ENCODE data around the gene CLEC9A.

The CLEC9A gene

GRCh38 chr12:10067942-10068341, 37.5 kb downstream of the CLEC9A start:
- DNase-seq = no peak

- DNase-seq = no peak
These were observed 38.2 kb downstream of the CLEC9A start for GRCh38 chr12:10068644-10069043.

- no peak for DNase-seq
These were observed 38.6 kb downstream of the CLEC9A start for GRCh38 chr12:10069099-10069498.

GRCh38 chr12:10069976-10070375, 39.5 kb downstream of the CLEC9A start:
- DNase-seq = no peak

GRCh38 chr12:10070380-10070779, 39.9 kb downstream of the CLEC9A start:
- DNase-seq = no peak

GRCh38 chr12:10072131-10072530, 41.6 kb downstream of the CLEC9A start:
- DNase-seq = no peak

- DNase-seq = no peak
These were observed 42.8 kb downstream of the CLEC9A start for GRCh38 chr12:10073261-10073660.

GRCh38 chr12:10075451-10075850, 45.0 kb downstream of the CLEC9A start:
- no peak for DNase-seq

GRCh38 chr12:10082117-10082874, 51.8 kb downstream of the CLEC9A start:
- DNase-seq = no peak

GRCh38 chr12:10084733-10085132, 54.3 kb downstream of the CLEC9A start:
- no peak for DNase-seq

- no peak for DNase-seq
These were observed 55.9 kb downstream of the CLEC9A start for GRCh38 chr12:10086387-10086786.

- no peak for DNase-seq
These were observed 57.5 kb downstream of the CLEC9A start for GRCh38 chr12:10088031-10088430.

- DNase-seq = no peak
These were observed 58.7 kb downstream of the CLEC9A start for GRCh38 chr12:10088955-10089900.

- no peak for DNase-seq
These were observed 64.3 kb downstream of the CLEC9A start for GRCh38 chr12:10094646-10095395.

GRCh38 chr12:10095971-10096370, 65.5 kb downstream of the CLEC9A start:
- no peak for DNase-seq

GRCh38 chr12:10097521-10097920, 67.0 kb downstream of the CLEC9A start:
- no peak for DNase-seq

GRCh38 chr12:10098791-10099190, 68.3 kb downstream of the CLEC9A start, which contains the start of gene CLEC1A:
Gene CLEC1A (minus strand): TSS chr12:10098985. CDS start chr12:10098922, 63 bp downstream.
- DNase-seq = no peak

- peak in 2 of 14 donors; percentile 7 to 15 for DNase-seq
These were observed 70.6 kb downstream of the CLEC9A start for GRCh38 chr12:10101042-10101579.

- no peak for DNase-seq
These were observed 71.3 kb downstream of the CLEC9A start for GRCh38 chr12:10101648-10102220.

- DNase-seq = peak in 4 of 14 donors; percentile 9 to 29 (median 14)
These were observed 71.8 kb downstream of the CLEC9A start for GRCh38 chr12:10102322-10102721.

GRCh38 chr12:10110256-10110844, 79.9 kb downstream of the CLEC9A start:
- DNase-seq = no peak

- DNase-seq = no peak
These were observed 81.0 kb downstream of the CLEC9A start for GRCh38 chr12:10111451-10111850.

All from C1 segment of cervical spinal cord (tissue), 14 donors.